Effector memory CD4-positive, alpha-beta T cell (primary cell): ENCODE measurements around the gene OPRL1.
A peak's percentile ranks its signal among the peaks of the same experiment; 100 is the strongest.

ENCODE experiments used
- DNase-seq, 3 donors: peaks; one replicate each; pipeline ENCODE4 v3.0.0-alpha.2; 2020
- H3K27ac ChIP-seq: 2 replicates; pipeline ENCODE4 v1.7.0; 2013; ENCODE audit warnings: mild to moderate bottlenecking, low read length, moderate library complexity; ENCODE audit not compliant: insufficient read depth, poor library complexity, severe bottlenecking
- H3K27me3 ChIP-seq: replicated peaks from 2 replicates; pipeline ENCODE4 v1.7.0; 2013; ENCODE audit warnings: mild to moderate bottlenecking, low read length; ENCODE audit not compliant: insufficient read depth, control insufficient read depth, poor library complexity, severe bottlenecking
- H3K36me3 ChIP-seq: 2 replicates; pipeline ENCODE4 v1.7.0; 2013; ENCODE audit warnings: mild to moderate bottlenecking, low read length, moderate library complexity; ENCODE audit not compliant: control insufficient read depth, insufficient read depth
- H3K4me1 ChIP-seq: 2 replicates; pipeline ENCODE4 v1.7.0; 2013; ENCODE audit warnings: low read length, mild to moderate bottlenecking; ENCODE audit not compliant: control insufficient read depth, insufficient read depth, poor library complexity, severe bottlenecking
- H3K4me3 ChIP-seq: 2 replicates; pipeline ENCODE4 v1.7.0; 2013; ENCODE audit warnings: low read length, low read depth, mild to moderate bottlenecking; ENCODE audit not compliant: insufficient read depth, poor library complexity, severe bottlenecking
- H3K9me3 ChIP-seq: 2 replicates; pipeline ENCODE4 v1.7.0; 2013; ENCODE audit warnings: mild to moderate bottlenecking, low read length, moderate library complexity; ENCODE audit not compliant: control insufficient read depth
- total RNA-seq, 3 donors: gene quantifications; one replicate each; lab custom pipeline; 2026; lab: John Stamatoyannopoulos, UW

OPRL1 gene
- total RNA-seq: 1.2 to 4.3 (median 2.1) reads per million in 3 donors

DNA sequence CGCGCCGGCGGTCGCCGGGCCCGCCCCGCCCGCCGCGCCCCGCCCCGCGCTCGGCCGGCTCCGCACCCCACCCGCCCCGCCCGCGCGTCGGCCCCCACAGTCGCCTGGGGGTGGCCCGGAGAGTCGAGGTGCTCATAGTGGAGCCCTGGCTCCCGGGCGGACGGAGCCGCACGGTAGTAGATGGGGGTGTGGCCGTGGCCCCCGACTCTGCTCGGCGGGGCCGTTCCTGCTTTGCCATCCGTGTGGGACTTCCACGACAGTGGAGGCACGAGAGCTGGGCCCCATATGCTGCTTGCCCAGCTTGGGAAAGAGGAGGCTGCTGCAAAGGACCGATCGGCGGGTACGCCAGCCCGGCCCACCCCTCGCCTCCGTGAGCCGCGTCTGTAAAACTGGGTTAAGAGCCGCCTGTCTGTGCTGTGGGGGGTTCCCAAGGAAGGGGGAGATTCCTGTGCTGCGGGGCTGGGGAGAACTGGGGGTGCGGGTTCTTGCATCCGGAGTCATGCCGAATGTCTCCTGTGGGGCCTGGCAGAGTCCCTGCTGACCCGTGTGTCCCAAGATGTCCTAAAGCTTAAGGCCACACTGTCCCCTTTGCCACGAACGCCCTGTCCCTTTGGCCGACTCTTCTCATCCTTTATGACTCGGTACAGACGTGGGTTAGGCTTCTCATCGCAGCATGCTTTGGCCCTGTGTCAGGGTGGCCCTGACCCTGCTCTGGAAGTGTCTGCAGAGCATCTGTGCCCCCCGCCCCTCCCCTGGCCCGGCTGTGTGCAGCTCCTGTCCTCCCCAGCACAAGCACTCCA is at the start of gene OPRL1:
Gene OPRL1, plus strand, starts transcription at position 70 of the 800 bp plus-strand sequence. CDS start 12,639 bp downstream, outside the sequence.
- Histone ChIP-seq H3K27me3 (no peaks in the 10 kb centered on the region), H3K9me3 (no peaks in the 10 kb centered on the region), H3K27ac (peak within 1 kb of the TSS; percentile 82), H3K4me1 (peaks cover 51% of the 10 kb centered on the region), H3K4me3 (peak within 1 kb of the TSS; percentile 85), H3K36me3 (peaks cover 11% of the 10 kb centered on the region)
- DNase-seq: peak; percentile 57 to 65 (median 60)

DNA sequence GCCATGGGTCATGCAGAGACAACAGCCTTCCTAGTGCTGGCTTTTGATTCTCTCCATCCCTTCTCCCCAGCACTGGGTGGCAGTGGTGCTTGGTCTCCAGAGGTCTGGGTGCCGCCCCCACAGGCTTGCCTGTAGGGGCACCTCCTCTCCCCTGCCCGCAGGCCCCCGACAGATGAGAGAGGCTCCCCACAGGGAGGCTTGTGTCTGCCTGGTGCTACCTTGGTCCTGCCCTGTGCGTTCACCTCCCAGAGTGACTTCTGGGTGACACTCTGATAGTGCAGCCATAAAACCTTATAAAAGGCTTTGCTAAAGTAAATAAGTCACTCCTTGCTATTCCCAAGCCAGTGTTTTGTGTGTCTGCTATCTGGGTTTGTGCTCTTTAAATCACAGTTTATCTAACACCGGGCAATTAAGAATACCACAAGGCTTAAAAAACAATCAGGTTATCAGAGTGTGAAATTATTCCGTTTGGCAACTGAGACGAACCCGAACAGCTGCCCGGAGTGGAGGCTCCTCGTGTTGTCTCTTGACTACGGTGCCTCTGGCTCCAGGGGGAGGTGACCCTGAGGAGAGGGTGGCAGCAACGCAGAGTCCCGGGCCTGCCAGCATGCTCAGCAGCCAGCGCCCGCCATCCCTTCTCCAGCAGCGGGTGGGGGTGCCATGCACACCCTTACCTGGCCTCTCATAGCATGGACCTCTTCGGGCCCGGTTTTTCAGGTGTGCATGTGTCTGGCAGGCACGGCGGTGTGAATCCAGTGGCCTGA is 49.3 kb upstream of the OPRL1 start:
- no peak for DNase-seq
- peaks cover 74% of the 10 kb centered on the region for H3K36me3 ChIP-seq
- H3K4me3 ChIP-seq: no peak overlapping the region

DNA sequence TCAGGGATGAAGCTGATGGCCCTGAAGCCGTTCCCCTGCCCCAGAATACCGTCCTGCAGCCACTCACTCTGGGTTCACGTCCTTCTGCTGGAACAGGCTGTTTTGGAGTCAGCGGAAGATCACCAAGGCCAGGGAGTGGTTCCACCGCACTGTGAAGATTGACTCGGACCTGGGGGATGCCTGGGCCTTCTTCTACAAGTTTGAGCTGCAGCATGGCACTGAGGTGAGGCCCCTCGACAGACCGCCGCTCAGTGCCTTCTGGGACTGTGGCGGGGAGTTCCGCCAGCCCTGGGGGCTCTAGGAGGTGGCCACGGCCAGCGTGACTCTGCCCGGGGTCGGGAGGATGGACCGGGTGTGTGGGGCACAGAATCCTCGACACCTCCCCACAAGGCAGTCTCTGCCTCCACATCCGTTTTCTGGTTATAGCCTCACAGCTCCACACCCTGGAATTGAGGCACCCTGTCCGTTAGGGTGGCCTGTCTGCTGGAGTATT is 48.0 kb upstream of the OPRL1 start:
- peaks cover 61% of the 10 kb centered on the region for H3K36me3 ChIP-seq
- no peak overlapping the region for H3K27ac ChIP-seq

More for the DNA sequence above, 49.3 kb upstream of the OPRL1 start:
- Histone ChIP-seq H3K27me3 (no peaks in the 10 kb centered on the region), H3K27ac (no peak overlapping the region), H3K4me1 (peaks cover 17% of the 10 kb centered on the region), H3K9me3 (no peaks in the 10 kb centered on the region)

DNA sequence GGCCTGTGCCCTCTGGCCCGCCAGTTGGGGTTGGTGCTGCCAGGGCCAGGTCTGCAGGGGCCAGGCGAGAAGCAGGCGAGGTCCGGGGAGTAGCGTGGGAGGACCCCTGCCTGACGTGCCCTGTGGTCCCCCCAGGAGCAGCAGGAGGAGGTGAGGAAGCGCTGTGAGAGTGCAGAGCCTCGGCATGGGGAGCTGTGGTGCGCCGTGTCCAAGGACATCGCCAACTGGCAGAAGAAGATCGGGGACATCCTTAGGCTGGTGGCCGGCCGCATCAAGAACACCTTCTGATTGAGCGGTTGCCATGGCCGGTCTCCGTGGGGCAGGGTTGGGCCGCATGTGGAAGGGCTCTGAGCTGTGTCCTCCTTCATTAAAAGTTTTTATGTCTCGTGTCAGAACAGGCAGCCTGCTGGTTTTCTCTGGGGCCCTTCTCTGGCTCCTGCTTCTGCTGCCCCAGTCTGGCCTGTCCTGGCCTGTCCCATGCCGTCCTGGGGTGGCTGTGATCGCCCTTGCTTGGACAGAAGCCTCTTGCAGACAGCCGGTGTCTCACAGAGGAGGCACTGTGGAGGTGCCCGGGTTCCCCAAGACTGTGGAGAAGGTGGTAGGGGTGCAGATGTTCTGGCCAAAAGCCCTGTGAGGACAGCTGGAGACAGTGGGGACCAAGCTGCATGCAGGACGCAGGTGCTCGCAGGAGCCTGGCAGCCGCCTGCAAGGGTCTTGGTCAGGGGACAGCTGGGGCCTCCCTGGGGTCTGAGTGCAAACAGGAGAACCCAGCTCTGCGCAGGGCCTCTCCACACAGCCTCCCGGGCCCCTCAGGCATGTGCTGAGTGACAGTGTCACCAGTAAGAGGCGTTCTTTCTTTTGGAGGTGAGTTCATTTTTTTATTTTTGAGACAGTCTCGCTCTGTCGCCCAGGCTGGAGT is 46.9 kb upstream of the OPRL1 start:
- no peak for DNase-seq
- Histone ChIP-seq H3K36me3 (peaks cover 50% of the 10 kb centered on the region), H3K4me3 (no peak overlapping the region), H3K9me3 (no peaks in the 10 kb centered on the region), H3K27ac (no peak overlapping the region), H3K27me3 (no peaks in the 10 kb centered on the region), H3K4me1 (peaks cover 40% of the 10 kb centered on the region)

More for the DNA sequence above, 48.0 kb upstream of the OPRL1 start:
- H3K27me3 ChIP-seq: no peaks in the 10 kb centered on the region
- peaks cover 29% of the 10 kb centered on the region for H3K4me1 ChIP-seq
- no peaks in the 10 kb centered on the region for H3K9me3 ChIP-seq
- H3K4me3 ChIP-seq: no peak overlapping the region
- DNase-seq: no peak

DNA sequence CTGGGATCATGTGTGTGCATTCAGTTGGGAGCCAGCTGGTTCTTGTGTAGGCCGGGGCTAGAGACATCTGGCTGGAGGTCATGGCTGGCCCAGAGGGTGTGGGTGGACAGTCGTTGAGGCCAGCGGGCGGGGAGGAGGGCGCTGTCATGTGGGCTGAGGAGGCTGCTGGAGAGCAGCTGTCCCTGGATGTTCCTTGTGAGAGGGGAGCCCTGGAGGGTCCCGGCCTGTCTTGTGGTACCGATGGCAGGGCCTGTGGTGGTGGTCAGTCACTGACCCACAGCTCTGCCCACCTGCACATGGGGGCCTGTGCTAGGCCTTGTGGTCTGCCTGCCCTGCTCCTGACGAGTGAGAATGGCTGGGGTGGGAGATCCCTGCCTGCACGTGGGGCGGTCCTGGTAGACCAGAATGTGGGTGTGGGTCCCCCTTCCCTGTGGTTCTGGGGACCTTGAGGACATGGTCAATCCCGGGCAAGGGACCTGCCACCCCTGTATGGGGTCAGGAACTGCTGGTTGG is 45.8 kb upstream of the OPRL1 start:
- H3K4me1 ChIP-seq: peaks cover 49% of the 10 kb centered on the region
- H3K9me3 ChIP-seq: no peaks in the 10 kb centered on the region
- no peak overlapping the region for H3K4me3 ChIP-seq
- H3K27me3 ChIP-seq: no peaks in the 10 kb centered on the region
- H3K27ac ChIP-seq: peak overlapping the region; percentile 53
- DNase-seq: no peak
- peaks cover 40% of the 10 kb centered on the region for H3K36me3 ChIP-seq

DNA sequence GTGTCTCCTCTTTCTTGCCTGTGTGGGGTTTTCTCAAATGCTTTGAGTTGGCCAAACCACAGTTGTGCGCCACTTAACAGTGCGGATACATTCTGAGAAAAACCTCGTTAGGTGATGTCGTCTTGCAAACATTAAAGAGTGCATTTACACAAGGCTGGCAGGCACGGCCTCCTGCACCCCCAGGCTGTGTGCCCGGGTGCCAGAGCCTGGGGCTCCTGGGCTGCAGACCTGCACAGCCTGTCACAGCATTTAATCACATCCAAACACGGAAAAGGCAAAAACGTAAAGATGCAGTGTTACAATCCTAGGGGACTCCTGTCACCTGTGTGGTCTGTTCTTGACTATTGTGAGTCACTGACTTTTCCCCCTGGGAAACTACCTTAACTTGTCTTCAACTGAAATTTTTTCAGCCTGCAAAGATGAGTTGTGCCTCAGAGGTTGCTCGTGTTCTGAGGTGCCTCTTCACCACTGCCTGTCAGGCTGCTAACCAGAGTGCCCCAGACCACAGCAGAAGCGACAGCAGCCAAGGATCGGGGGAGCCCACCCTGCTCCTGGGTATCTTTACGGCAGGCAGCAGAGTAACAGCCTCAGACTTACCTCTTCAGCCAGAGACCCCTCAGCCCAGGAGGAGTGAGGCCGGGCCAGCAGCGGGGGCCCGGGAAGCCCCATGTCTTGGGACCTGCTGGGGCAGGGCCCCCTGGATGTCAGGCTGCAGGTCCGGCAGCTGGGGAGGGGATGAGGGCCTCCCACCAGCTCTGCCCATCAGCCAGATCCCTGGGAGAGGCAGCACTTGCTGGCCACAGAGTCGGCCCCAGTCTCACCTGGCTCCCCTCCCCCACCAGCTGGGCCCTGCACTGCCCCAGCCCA is 44.6 kb upstream of the OPRL1 start:
- peak in 2 of 3 donors; percentile 27 to 28 for DNase-seq
- Histone ChIP-seq H3K4me1 (peaks cover 59% of the 10 kb centered on the region), H3K9me3 (no peaks in the 10 kb centered on the region), H3K36me3 (peaks cover 27% of the 10 kb centered on the region), H3K4me3 (no peak overlapping the region), H3K27me3 (no peaks in the 10 kb centered on the region), H3K27ac (peak overlapping the region; percentile 53)

DNA sequence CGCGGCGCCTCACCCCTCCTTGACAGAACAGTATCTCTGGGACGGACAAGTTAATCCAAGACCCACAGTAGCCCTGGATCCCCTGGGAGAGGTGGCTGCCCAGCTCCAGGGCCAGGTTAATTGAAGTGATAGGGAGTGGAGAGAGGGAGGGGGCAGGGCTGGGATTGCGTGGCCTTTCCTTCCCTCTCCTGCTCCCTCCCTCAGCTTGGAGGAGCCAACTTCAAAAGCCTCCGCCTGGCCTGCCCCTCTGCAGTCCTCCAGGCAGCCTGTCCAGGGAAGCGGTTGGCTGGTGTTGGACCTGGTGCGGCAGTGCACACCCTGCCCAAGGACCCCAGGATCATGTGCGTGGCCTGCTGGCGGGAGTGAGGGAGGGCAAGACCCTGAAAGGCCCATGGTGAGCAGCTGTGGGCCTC is 43.9 kb upstream of the OPRL1 start, which contains the start of gene C20orf204:
Gene C20orf204, plus strand, starts transcription at position 250 of the 413 bp plus-strand sequence. Its CDS starts 142 bp downstream, at position 392.
- no peaks in the 10 kb centered on the region for H3K9me3 ChIP-seq
- peak within 1 kb of the TSS; percentile 53 for H3K27ac ChIP-seq
- H3K36me3 ChIP-seq: peaks cover 21% of the 10 kb centered on the region
- no peak within 1 kb of the TSS for H3K4me3 ChIP-seq
- no peak for DNase-seq
- H3K4me1 ChIP-seq: peaks cover 65% of the 10 kb centered on the region
- no peaks in the 10 kb centered on the region for H3K27me3 ChIP-seq

DNA sequence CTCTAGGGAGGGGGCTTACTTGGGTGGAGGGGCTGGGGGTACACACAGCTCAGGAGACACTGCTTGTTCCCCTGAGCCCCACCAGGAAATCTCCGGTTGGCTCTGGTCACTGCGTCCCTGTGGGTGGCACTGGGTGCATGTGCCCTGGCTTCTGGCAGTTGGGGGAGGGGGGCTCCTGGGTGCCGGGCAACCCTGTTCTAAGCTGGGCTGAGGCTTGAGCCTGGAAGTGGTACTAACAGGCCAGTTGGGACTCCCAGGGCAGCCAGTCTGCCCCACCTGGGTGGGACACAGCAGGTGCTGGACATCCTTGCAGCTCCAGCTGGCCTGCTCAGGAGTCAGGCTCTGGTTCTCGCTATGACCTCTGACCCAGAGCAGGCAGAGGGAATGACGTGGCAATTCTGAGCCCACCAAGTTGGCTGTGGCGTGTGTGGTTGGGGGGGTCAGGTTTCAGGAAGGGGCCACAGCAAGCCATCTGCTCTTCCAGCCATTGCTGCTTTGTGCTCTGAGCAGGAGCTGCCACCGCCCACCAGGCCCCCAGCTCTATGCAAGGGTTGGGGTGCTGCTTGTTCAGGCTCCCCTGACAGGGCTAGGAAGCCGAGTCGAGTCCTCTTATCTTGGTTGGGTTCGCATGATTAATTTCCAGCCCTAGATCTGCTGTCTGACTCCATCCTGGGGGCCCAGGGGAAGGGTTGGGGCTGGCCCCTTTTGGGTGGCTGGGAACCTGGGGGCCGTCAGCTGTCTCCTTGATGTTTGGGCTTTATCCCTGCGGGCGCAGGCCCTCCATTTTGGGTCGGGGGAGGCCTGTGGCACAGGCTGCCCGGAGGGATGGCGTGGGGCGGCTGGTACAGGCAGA is 43.3 kb upstream of the OPRL1 start:
- Histone ChIP-seq H3K9me3 (no peaks in the 10 kb centered on the region), H3K27me3 (no peaks in the 10 kb centered on the region), H3K27ac (peak overlapping the region; percentile 45), H3K36me3 (peaks cover 17% of the 10 kb centered on the region), H3K4me1 (peaks cover 71% of the 10 kb centered on the region), H3K4me3 (no peak overlapping the region)
- no peak for DNase-seq
